OCI-LY7 (cell line): ENCODE results near the gene SPPL2B. TPM values are rescaled to one million over a fixed set of nuclear protein-coding genes. Genes with fewer than 3 reads are reported as not detected.

Experiments used
- BruUV-seq: library from RNA; stranded (reverse); fragments of 400-500 nt; replicated peaks from 2 replicates; lab custom pipeline; 2021; lab: Mats Ljungman, UMichigan
- CTCF ChIA-PET: fragments of 300-600 bp; sonication (Branson Sonifier 250); formaldehyde crosslinking; loops from one replicate; lab custom pipeline; 2022; ENCODE audit warnings: antibody characterized with exemption; ENCODE audit not compliant: unreplicated experiment; lab: Charles Lee
- POLR2A ChIA-PET: fragments of 300-600 bp; sonication (Branson Sonifier 250); formaldehyde crosslinking; loops from one replicate; lab custom pipeline; 2022; ENCODE audit warnings: antibody characterized with exemption; lab: Charles Lee
- DNase-seq: peaks from one replicate; pipeline ENCODE4 v3.0.0-alpha.2; 2015; ENCODE audit warnings: low spot score
- H2AFZ ChIP-seq: fragments of 200-600 bp; sonication (generic), shearing (Covaris generic); 2 replicates; pipeline ENCODE4 v1.6.1; 2014; ENCODE audit warnings: mild to moderate bottlenecking, antibody characterized with exemption, low read length, moderate library complexity
- H3K27ac ChIP-seq: fragments of 200-600 bp; sonication (generic); 2 replicates; pipeline ENCODE4 v1.5.1; 2014; ENCODE audit warnings: mixed run types, low read depth, mild to moderate bottlenecking, moderate library complexity, low read length, inconsistent platforms; ENCODE audit not compliant: poor library complexity, severe bottlenecking
- H3K36me3 ChIP-seq: fragments of 200-600 bp; sonication (generic); 2 replicates; pipeline ENCODE4 v1.6.1; 2014; ENCODE audit warnings: mild to moderate bottlenecking, antibody characterized with exemption, low read length, moderate library complexity, mixed read lengths; ENCODE audit not compliant: insufficient read depth
- H3K4me1 ChIP-seq: fragments of 200-600 bp; sonication (generic); 2 replicates; pipeline ENCODE4 v1.5.1; 2014; ENCODE audit warnings: mild to moderate bottlenecking, low read length; ENCODE audit not compliant: insufficient read depth, poor library complexity, severe bottlenecking
- H3K4me2 ChIP-seq: fragments of 200-600 bp; sonication (generic); 2 replicates; pipeline ENCODE4 v1.6.1; 2014; ENCODE audit warnings: mild to moderate bottlenecking, low read length
- H3K4me3 ChIP-seq: fragments of 200-600 bp; sonication (generic); 2 replicates; pipeline ENCODE4 v1.5.1; 2014; ENCODE audit warnings: mild to moderate bottlenecking, low read depth, low read length; ENCODE audit not compliant: poor library complexity, severe bottlenecking
- H3K79me2 ChIP-seq: fragments of 200-600 bp; sonication (generic); 2 replicates; pipeline ENCODE4 v1.6.1; 2016; ENCODE audit warnings: low read depth, mild to moderate bottlenecking, low read length, moderate library complexity, mixed read lengths; ENCODE audit not compliant: insufficient read depth
- H3K9me2 ChIP-seq: fragments of 200-600 bp; sonication (generic); 2 replicates; pipeline ENCODE4 v1.6.1; 2016; ENCODE audit warnings: mild to moderate bottlenecking, low read length, mixed read lengths; ENCODE audit not compliant: insufficient read depth
- H3K9me3 ChIP-seq: fragments of 200-600 bp; sonication (generic); 2 replicates; pipeline ENCODE4 v1.6.1; 2014; ENCODE audit warnings: mild to moderate bottlenecking, mixed run types, low read length, mixed read lengths
- H4K20me1 ChIP-seq: fragments of 200-600 bp; sonication (generic); 2 replicates; pipeline ENCODE4 v1.6.1; 2014; ENCODE audit warnings: mild to moderate bottlenecking, antibody characterized with exemption, low read length, moderate library complexity, mixed read lengths; ENCODE audit not compliant: insufficient read depth
- CTCF ChIP-seq: fragments of 200-600 bp; sonication (generic); conservative IDR thresholded peaks from 2 replicates; pipeline ENCODE4 v1.5.1; 2014; ENCODE audit warnings: mild to moderate bottlenecking, antibody characterized with exemption, low read length, moderate library complexity, mixed read lengths
- EZH2phosphoT487 ChIP-seq: fragments of 200-600 bp; sonication (generic); IDR thresholded peaks from 2 replicates; pipeline ENCODE4 v1.6.1; 2018; ENCODE audit warnings: low read depth, borderline replicate concordance, mild to moderate bottlenecking, mixed run types, antibody characterized with exemption, low read length, moderate library complexity, mixed read lengths
- intact Hi-C: fragments of 100-400 bp; cut with micrococcal nuclease; formaldehyde crosslinking; loops from one replicate; pipeline ENCODE4 v1.10.0; 2022; ENCODE audit not compliant: unreplicated experiment
- total RNA-seq, 2 experiments: library from RNA; depleted of rRNA in 1 of 2; stranded (reverse); fragments of >200 nt in 1 of 2; shearing (Covaris generic) in 1 of 2; gene quantifications; 2 replicates each; pipeline ENCODE4 v1.2.3, GENCODE V29; 2014 to 2022

Gene SPPL2B
- total RNA-seq, 2 experiments from 2014 or later, result 106 to 191 TPM

- Histone ChIP-seq H2AFZ (no peak overlapping the region), H3K4me2 (no peak overlapping the region), H4K20me1 (no peaks in the 10 kb centered on the region), H3K9me3 (no peaks in the 10 kb centered on the region), H3K9me2 (no peaks in the 10 kb centered on the region), H3K4me3 (no peak overlapping the region), H3K4me1 (no peaks in the 10 kb centered on the region), H3K27ac (no peak overlapping the region), H3K79me2 (no peaks in the 10 kb centered on the region), H3K36me3 (peaks cover 19% of the 10 kb centered on the region)
- DNase-seq, result no peak
- ChIA-PET CTCF (no interaction called here), POLR2A (no interaction called here)
- BruUV-seq, result no TSS peak
- TF ChIP-seq CTCF, result no peak
- TF ChIP-seq EZH2phosphoT487, result no peak
- intact Hi-C loops, result no loop called here
Observed at GRCh38 chr19:2357279-2358206, 29.1 kb downstream of the SPPL2B start.

DNA sequence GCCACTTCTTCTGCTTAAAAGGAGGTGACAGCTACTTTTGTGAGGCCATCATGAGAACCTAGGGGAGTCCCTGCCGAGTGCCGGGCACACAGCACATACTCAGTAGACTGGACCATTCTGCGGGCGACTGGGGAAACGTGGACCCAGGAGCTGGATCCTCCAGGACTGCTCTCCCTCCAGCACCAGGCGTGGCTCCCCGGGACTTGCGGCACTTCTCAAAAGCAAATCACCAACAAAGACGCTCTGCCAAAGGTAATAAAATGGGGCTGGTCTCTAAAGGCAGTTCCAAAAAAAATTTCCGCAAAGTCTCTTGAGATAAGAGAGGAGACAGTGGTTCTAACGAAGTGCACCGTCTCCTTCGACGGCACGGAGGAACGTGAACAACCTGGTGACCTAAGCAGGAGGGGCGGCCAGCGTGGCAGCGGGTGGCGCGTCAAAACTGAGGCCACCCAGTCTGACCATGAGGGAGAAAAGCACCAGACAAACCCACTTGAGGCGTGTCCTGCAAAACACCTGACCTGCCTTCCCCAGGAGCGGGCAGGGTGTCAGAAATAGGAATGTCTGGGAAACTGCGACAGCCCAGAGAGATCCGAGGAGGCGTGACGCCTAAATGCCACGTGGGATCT, 30.2 kb downstream of the SPPL2B start:
- ChIA-PET POLR2A (no interaction called here), CTCF (no interaction called here)
- no peaks in the 10 kb centered on the region for H3K4me1 ChIP-seq
- no peaks in the 10 kb centered on the region for H4K20me1 ChIP-seq
- DNase-seq, result no peak
- no peak for TF ChIP-seq CTCF
- TF ChIP-seq EZH2phosphoT487, result no peak
- no peaks in the 10 kb centered on the region for H3K9me2 ChIP-seq
- BruUV-seq, result no TSS peak
- H2AFZ ChIP-seq, result no peak overlapping the region
- H3K36me3 ChIP-seq, result peaks cover 10% of the 10 kb centered on the region
- no peaks in the 10 kb centered on the region for H3K79me2 ChIP-seq
- no peaks in the 10 kb centered on the region for H3K9me3 ChIP-seq
- H3K27ac ChIP-seq, result no peak overlapping the region
- intact Hi-C loops, result no loop called here
- H3K4me3 ChIP-seq, result no peak overlapping the region
- H3K4me2 ChIP-seq, result no peak overlapping the region
